HG03066 (cell line): ENCODE results near the gene PLXNA3.
A peak's percentile ranks its signal among the peaks of the same experiment; 100 is the strongest.

Experiments
- ATAC-seq: cut with Tn5 transposase; IDR thresholded peaks from one replicate; pipeline ENCODE4 v1.9.1; 2021; ENCODE audit warnings: low read depth; ENCODE audit not compliant: unreplicated experiment

Gene PLXNA3

GRCh38 chrX:154434394-154435168 lies 23.5 kb upstream of the PLXNA3 start:
- ATAC-seq: no peak

GRCh38 chrX:154435171-154435733 lies 22.8 kb upstream of the PLXNA3 start:
- no peak for ATAC-seq

GRCh38 chrX:154436374-154436982 lies 21.6 kb upstream of the PLXNA3 start:
- ATAC-seq: no peak

GRCh38 chrX:154436983-154437752 lies 20.9 kb upstream of the PLXNA3 start, which contains the start of gene GDI1:
TSS of gene GDI1 (plus strand) at chrX:154437154. CDS start at chrX:154437255, 101 bp downstream.
- no peak for ATAC-seq

- ATAC-seq: no peak
Measured at GRCh38 chrX:154437971-154438893, 19.8 kb upstream of the PLXNA3 start.

- no peak for ATAC-seq
Measured at GRCh38 chrX:154439841-154440240, 18.2 kb upstream of the PLXNA3 start.

- no peak for ATAC-seq
Measured at GRCh38 chrX:154440623-154441357, 17.3 kb upstream of the PLXNA3 start.

GRCh38 chrX:154441564-154441963 lies 16.5 kb upstream of the PLXNA3 start:
- ATAC-seq: no peak

GRCh38 chrX:154441984-154442707 lies 15.9 kb upstream of the PLXNA3 start:
- no peak for ATAC-seq

- no peak for ATAC-seq
Measured at GRCh38 chrX:154443479-154443910, 14.6 kb upstream of the PLXNA3 start.

GRCh38 chrX:154443992-154444754 lies 13.9 kb upstream of the PLXNA3 start, which contains the start of gene FAM50A:
TSS of gene FAM50A (plus strand) at chrX:154444141. CDS start at chrX:154444236, 95 bp downstream.
- peak; percentile 83 for ATAC-seq

GRCh38 chrX:154444755-154445246 lies 13.3 kb upstream of the PLXNA3 start:
- ATAC-seq: no peak

- ATAC-seq: no peak
Measured at GRCh38 chrX:154445776-154446175, 12.3 kb upstream of the PLXNA3 start.

- no peak for ATAC-seq
Measured at GRCh38 chrX:154446430-154446829, 11.7 kb upstream of the PLXNA3 start.

- ATAC-seq: no peak
Measured at GRCh38 chrX:154448484-154448883, 9.6 kb upstream of the PLXNA3 start.

- no peak for ATAC-seq
Measured at GRCh38 chrX:154449618-154450017, 8.5 kb upstream of the PLXNA3 start.

- ATAC-seq: no peak
Measured at GRCh38 chrX:154450312-154450711, 7.8 kb upstream of the PLXNA3 start.

GRCh38 chrX:154452823-154453222 lies 5.3 kb upstream of the PLXNA3 start:
- no peak for ATAC-seq
